Activated CD8-positive, alpha-beta T cell treated with anti-CD3 and anti-CD28 coated beads for 36 hours (primary cell): ENCODE measurements around the gene DPH1. TPM values are rescaled to one million over a fixed set of nuclear protein-coding genes. Genes with fewer than 3 reads are reported as not detected.

Experiments used
- ATAC-seq: fragments of 200-7000 bp; cut with Tn5 transposase; one replicate; pipeline ENCODE4 v1.10.0; 2021; ENCODE audit warnings: mild to moderate bottlenecking, moderate library complexity
- CTCF ChIA-PET: fragments of 350-600 bp; sonication (Branson Sonifier 250); formaldehyde crosslinking; loops from one replicate; lab custom pipeline; 2021; ENCODE audit warnings: antibody characterized with exemption; lab: Charles Lee
- POLR2A ChIA-PET: fragments of 350-600 bp; sonication (Branson Sonifier 250); formaldehyde crosslinking; loops from one replicate; lab custom pipeline; 2021; ENCODE audit warnings: antibody characterized with exemption; lab: Charles Lee
- DNase-seq: peaks from one replicate; pipeline ENCODE4 v3.0.0-alpha.2; 2020
- H3K27ac Mint-ChIP-seq: one replicate; pipeline ENCODE4 v1.8.0; 2021; ENCODE audit warnings: mild to moderate bottlenecking, mixed read lengths
- H3K27me3 Mint-ChIP-seq: one replicate; pipeline ENCODE4 v1.8.0; 2021; ENCODE audit warnings: mixed read lengths
- H3K36me3 Mint-ChIP-seq: one replicate; pipeline ENCODE4 v1.8.0; 2021; ENCODE audit warnings: low read depth, mixed read lengths
- H3K4me1 Mint-ChIP-seq: one replicate; pipeline ENCODE4 v1.8.0; 2021; ENCODE audit warnings: low read depth, mixed read lengths
- H3K4me3 Mint-ChIP-seq: one replicate; pipeline ENCODE4 v1.8.0; 2021; ENCODE audit warnings: mild to moderate bottlenecking, moderate library complexity, mixed read lengths
- H3K9me3 Mint-ChIP-seq: one replicate; pipeline ENCODE4 v1.8.0; 2021; ENCODE audit warnings: mixed read lengths
- CTCF ChIP-seq: fragments of 200-600 bp; IDR thresholded peaks from one replicate; pipeline ENCODE4 v1.8.0; 2022; ENCODE audit warnings: antibody characterized with exemption, mild to moderate bottlenecking
- intact Hi-C: fragments of 100-400 bp; cut with micrococcal nuclease; formaldehyde crosslinking; loops from one replicate; pipeline ENCODE4 v1.10.0; 2022
- total RNA-seq, 2 experiments: library from RNA; stranded (reverse); gene quantifications; one replicate each; pipeline ENCODE4 v1.2.3, GENCODE V29; 2021

The DPH1 gene
- total RNA-seq, 2 experiments from 2014 or later: 27.8 to 32.5 TPM

GRCh38 chr17:2048805-2049204, 18.9 kb downstream of the DPH1 start:
- no peaks in the 10 kb centered on the region for H3K9me3 Mint-ChIP-seq
- no peak for DNase-seq
- H3K36me3 Mint-ChIP-seq: peaks cover 3% of the 10 kb centered on the region
- peaks cover 17% of the 10 kb centered on the region for H3K27me3 Mint-ChIP-seq
- no peak overlapping the region for H3K27ac Mint-ChIP-seq
- ChIA-PET POLR2A (interaction anchor here (0.8 kb wide), 1 partner anchor 233 kb away, joined by 3 read pairs; no protein-coding TSS in a partner anchor), CTCF (interaction anchor here (1.0 kb wide), 1 partner anchor 196 kb away, joined by 4 read pairs; no protein-coding TSS in a partner anchor)
- H3K4me3 Mint-ChIP-seq: peak overlapping the region; percentile 69
- no peak for ATAC-seq
- no peak for TF ChIP-seq CTCF
- intact Hi-C loops: no loop called here
- H3K4me1 Mint-ChIP-seq: peaks cover 27% of the 10 kb centered on the region

GRCh38 chr17:2049333-2050299, 19.7 kb downstream of the DPH1 start:
- ATAC-seq (peak; percentile 38), DNase-seq (peak; percentile 88)
- peak overlapping the region; percentile 69 for H3K4me3 Mint-ChIP-seq
- peaks cover 2% of the 10 kb centered on the region for H3K36me3 Mint-ChIP-seq
- ChIA-PET CTCF (interaction anchor here (1.0 kb wide), 1 partner anchor 195 kb away, joined by 4 read pairs; no protein-coding TSS in a partner anchor), POLR2A (interaction anchor here (0.6 to 2.1 kb wide), 4 partner anchors 49 to 232 kb away, joined by 3 to 8 read pairs (median 4); no protein-coding TSS in a partner anchor)
- no peaks in the 10 kb centered on the region for H3K9me3 Mint-ChIP-seq
- TF ChIP-seq CTCF: no peak
- H3K27me3 Mint-ChIP-seq: peaks cover 17% of the 10 kb centered on the region
- peaks cover 29% of the 10 kb centered on the region for H3K4me1 Mint-ChIP-seq
- intact Hi-C loops: loop anchor here (5.0 kb wide), 1 partner anchor 193 kb away; no protein-coding TSS in a partner anchor
- H3K27ac Mint-ChIP-seq: peak overlapping the region; percentile 16

- intact Hi-C loops: loop anchor here (5.0 kb wide), 1 partner anchor 192 kb away; no protein-coding TSS in a partner anchor
- Mint-ChIP-seq H3K9me3 (no peaks in the 10 kb centered on the region), H3K27me3 (peaks cover 17% of the 10 kb centered on the region), H3K36me3 (no peaks in the 10 kb centered on the region), H3K27ac (no peak overlapping the region), H3K4me1 (peaks cover 27% of the 10 kb centered on the region), H3K4me3 (peak overlapping the region; percentile 43)
- DNase-seq: peak; percentile 79
- CTCF ChIA-PET: interaction anchor here (1.8 kb wide), 2 partner anchors 194 to 203 kb away, joined by 8 read pairs; no protein-coding TSS in a partner anchor
- POLR2A ChIA-PET: interaction anchor here (0.6 to 2.1 kb wide), 4 partner anchors 48 to 213 kb away, joined by 3 to 8 read pairs (median 4); no protein-coding TSS in a partner anchor
- ATAC-seq: peak; percentile 8
- TF ChIP-seq CTCF: no peak
These were observed 20.5 kb downstream of the DPH1 start for GRCh38 chr17:2050300-2051060.

- DNase-seq: peak; percentile 40
- Mint-ChIP-seq H3K4me3 (peak overlapping the region; percentile 43), H3K4me1 (peaks cover 27% of the 10 kb centered on the region), H3K27ac (no peak overlapping the region), H3K27me3 (peaks cover 17% of the 10 kb centered on the region), H3K9me3 (no peaks in the 10 kb centered on the region), H3K36me3 (peaks cover 2% of the 10 kb centered on the region)
- ChIA-PET CTCF (interaction anchor here (0.8 to 1.8 kb wide), 4 partner anchors 193 to 335 kb away, joined by 3 to 8 read pairs (median 6); no protein-coding TSS in a partner anchor), POLR2A (interaction anchor here (0.7 to 2.1 kb wide), 4 partner anchors 126 to 263 kb away, joined by 3 to 8 read pairs (median 4); partner anchors contain the start of gene SMG6)
- intact Hi-C loops: loop anchor here (5.0 kb wide), 1 partner anchor 191 kb away; no protein-coding TSS in a partner anchor
- ATAC-seq: no peak
- no peak for TF ChIP-seq CTCF
These were observed 21.3 kb downstream of the DPH1 start for GRCh38 chr17:2051061-2051932.
